Endodermal cell (in vitro differentiated cells): Measurements from ENCODE around the gene EIF3D. TPM values are rescaled to one million over a fixed set of nuclear protein-coding genes. Genes with fewer than 3 reads are reported as not detected.
A peak's percentile ranks its signal among the peaks of the same experiment; 100 is the strongest.

Source experiments
- DNase-seq: peaks from one replicate; pipeline ENCODE4 v3.0.0-alpha.2; 2017
- H3K27ac ChIP-seq: 2 replicates; pipeline ENCODE4 v1.5.1; 2013; ENCODE audit warnings: mild to moderate bottlenecking, low read depth, low read length, moderate library complexity
- H3K27me3 ChIP-seq: 2 replicates; pipeline ENCODE4 v1.6.1; 2013; ENCODE audit warnings: mild to moderate bottlenecking, low read length, moderate library complexity; ENCODE audit not compliant: insufficient read depth, control insufficient read depth, poor library complexity, severe bottlenecking
- H3K36me3 ChIP-seq: 2 replicates; pipeline ENCODE4 v1.7.0; 2013; ENCODE audit warnings: mild to moderate bottlenecking, low read length, moderate library complexity; ENCODE audit not compliant: control insufficient read depth, insufficient read depth
- H3K4me1 ChIP-seq: one replicate; pipeline ENCODE4 v1.7.0; 2013; ENCODE audit warnings: low read length; ENCODE audit not compliant: control insufficient read depth, insufficient read depth
- H3K4me3 ChIP-seq: 2 replicates; pipeline ENCODE4 v1.5.1; 2013; ENCODE audit warnings: mild to moderate bottlenecking, low read length, moderate library complexity
- H3K9ac ChIP-seq: 2 replicates; pipeline ENCODE4 v1.6.1; 2013; ENCODE audit warnings: mild to moderate bottlenecking, low read length, moderate library complexity; ENCODE audit not compliant: poor library complexity, severe bottlenecking; ENCODE audit errors: extremely low read depth
- H3K9me3 ChIP-seq: 2 replicates; pipeline ENCODE4 v1.6.1; 2013; ENCODE audit warnings: mild to moderate bottlenecking, low read length, moderate library complexity; ENCODE audit not compliant: control insufficient read depth
- H3K27ac Mint-ChIP-seq: 2 replicates; pipeline ENCODE4 v1.8.0; 2020; ENCODE audit warnings: mixed read lengths
- H3K27me3 Mint-ChIP-seq: 2 replicates; pipeline ENCODE4 v1.8.0; 2021; ENCODE audit warnings: mild to moderate bottlenecking, mixed read lengths; ENCODE audit not compliant: insufficient read depth
- H3K36me3 Mint-ChIP-seq: 2 replicates; pipeline ENCODE4 v1.8.0; 2020; ENCODE audit warnings: low read depth, mixed read lengths
- H3K4me1 Mint-ChIP-seq: 2 replicates; pipeline ENCODE4 v1.8.0; 2020; ENCODE audit warnings: mixed read lengths
- H3K4me3 Mint-ChIP-seq: 2 replicates; pipeline ENCODE4 v1.8.0; 2020; ENCODE audit warnings: mild to moderate bottlenecking, moderate library complexity, mixed read lengths
- H3K9me3 Mint-ChIP-seq: 2 replicates; pipeline ENCODE4 v1.8.0; 2020; ENCODE audit warnings: mild to moderate bottlenecking, mixed read lengths
- WGBS, 2 experiments: methylation state at CpG; one replicate each; pipeline versions ENCODE4 v1.1.5 to v1.1.7; 2013; ENCODE audit warnings: missing lambda C conversion rate in 2 of 2, mixed read lengths in 1 of 2; ENCODE audit not compliant: insufficient coverage in 1 of 2, insufficient read length in 1 of 2; 5-methylcytosine and 5-hydroxymethylcytosine counted together
- total RNA-seq, 2 donors: library from RNA; stranded (reverse); fragmentation: NEBNext Ultra II Directional in 1 of 2; extraction: Animal tissue kit (Norgen Biotek cat#: 25700) in 1 of 2; gene quantifications; 2 replicates in 1 of 2; 3 replicates in 1 of 2; pipeline ENCODE4 v1.2.1, GENCODE V29; 2021
- TF ChIP-seq, protein P1 (sequence below): fragments of 200-600 bp; sonication (generic); conservative IDR thresholded peaks from 2 replicates; pipeline ENCODE4 v1.5.0; 2021; ENCODE audit warnings: antibody characterized with exemption, mild to moderate bottlenecking

Gene EIF3D
- total RNA-seq, 2 donors from 2014 or later: 157 to 196 TPM

DNA sequence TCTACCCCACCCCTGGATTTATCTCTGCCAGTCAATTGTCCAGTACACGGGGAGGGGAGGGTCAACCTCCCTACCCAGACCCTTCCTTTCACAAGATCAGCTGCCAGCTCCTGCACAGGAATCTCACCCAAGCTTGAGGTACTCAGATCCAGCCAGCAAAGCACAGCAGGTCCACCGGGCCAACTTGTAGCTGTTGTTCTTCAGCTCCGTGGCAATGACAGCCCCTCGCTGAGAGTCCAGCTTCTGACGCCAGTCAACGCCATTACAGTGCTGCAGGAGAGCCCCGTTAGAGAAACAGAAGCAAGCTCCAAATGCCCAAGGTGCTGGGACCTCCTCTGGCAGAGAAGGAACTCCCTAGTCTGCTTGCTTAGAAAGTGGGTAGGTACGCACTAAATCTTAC, 16.6 kb downstream of the EIF3D start:
- TF ChIP-seq, protein P1, sequence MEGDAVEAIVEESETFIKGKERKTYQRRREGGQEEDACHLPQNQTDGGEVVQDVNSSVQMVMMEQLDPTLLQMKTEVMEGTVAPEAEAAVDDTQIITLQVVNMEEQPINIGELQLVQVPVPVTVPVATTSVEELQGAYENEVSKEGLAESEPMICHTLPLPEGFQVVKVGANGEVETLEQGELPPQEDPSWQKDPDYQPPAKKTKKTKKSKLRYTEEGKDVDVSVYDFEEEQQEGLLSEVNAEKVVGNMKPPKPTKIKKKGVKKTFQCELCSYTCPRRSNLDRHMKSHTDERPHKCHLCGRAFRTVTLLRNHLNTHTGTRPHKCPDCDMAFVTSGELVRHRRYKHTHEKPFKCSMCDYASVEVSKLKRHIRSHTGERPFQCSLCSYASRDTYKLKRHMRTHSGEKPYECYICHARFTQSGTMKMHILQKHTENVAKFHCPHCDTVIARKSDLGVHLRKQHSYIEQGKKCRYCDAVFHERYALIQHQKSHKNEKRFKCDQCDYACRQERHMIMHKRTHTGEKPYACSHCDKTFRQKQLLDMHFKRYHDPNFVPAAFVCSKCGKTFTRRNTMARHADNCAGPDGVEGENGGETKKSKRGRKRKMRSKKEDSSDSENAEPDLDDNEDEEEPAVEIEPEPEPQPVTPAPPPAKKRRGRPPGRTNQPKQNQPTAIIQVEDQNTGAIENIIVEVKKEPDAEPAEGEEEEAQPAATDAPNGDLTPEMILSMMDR: no peak
- Mint-ChIP-seq H3K4me1 (peaks cover 3% of the 10 kb centered on the region), H3K27ac (no peak overlapping the region), H3K4me3 (no peak overlapping the region), H3K27me3 (peaks cover 4% of the 10 kb centered on the region), H3K9me3 (peaks cover 2% of the 10 kb centered on the region), H3K36me3 (peaks cover 70% of the 10 kb centered on the region)
- WGBS, 2 experiments: 93 to 94% methylated on average over 3 to 8 of the region's 8 CpGs
- Histone ChIP-seq H3K9ac (no peak overlapping the region), H3K4me3 (no peak overlapping the region), H3K27ac (no peak overlapping the region), H3K9me3 (no peaks in the 10 kb centered on the region), H3K36me3 (peaks cover 67% of the 10 kb centered on the region), H3K27me3 (no peaks in the 10 kb centered on the region), H3K4me1 (peaks cover 2% of the 10 kb centered on the region)
- no peak for DNase-seq

DNA sequence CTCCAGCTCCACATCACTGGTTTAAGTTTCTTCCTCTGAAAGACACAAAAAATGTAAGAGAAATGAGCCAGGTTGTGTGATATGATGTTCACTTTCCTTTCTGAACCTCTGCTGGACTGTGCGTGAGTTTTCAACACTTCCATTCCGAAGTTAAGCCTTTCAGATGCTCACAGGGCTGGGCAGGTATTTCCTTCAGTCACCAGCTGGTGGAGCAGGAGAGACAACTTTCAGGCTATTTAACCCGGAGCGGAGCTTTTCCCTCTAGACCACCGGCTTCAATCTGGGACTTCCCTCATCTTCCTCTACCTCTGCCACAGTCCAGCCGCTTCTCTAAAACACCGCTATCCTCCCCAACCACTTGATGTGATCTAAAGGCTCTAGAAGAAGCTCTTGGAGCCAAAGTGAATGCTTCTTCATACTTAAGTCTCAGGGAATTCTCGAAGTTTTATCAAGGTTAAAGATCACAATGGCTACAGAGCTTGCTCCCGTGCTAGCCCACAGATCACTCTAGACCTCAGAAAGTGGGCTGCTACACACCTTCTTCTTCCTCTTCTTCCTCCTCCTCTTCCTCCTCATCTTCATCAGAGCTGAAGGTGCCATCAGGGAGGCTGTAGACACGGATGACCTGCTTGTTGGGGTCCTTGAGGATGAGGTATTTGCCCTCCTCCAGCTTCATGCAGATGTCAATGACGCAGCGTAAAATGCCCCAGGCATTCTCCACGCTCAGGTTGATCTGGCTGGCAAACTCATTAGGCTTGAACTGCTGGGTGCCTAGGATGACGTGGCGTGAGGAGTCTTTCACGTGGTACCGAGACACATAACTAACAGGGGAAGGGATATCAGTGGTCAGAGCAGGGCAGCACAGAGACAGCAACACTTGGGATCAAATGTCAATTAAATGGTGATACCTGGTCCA, 17.7 kb downstream of the EIF3D start:
- DNase-seq: peak; percentile 88
- Histone ChIP-seq H3K27ac (peak overlapping the region; percentile 33), H3K9me3 (no peaks in the 10 kb centered on the region), H3K4me1 (peaks cover 5% of the 10 kb centered on the region), H3K9ac (no peak overlapping the region), H3K36me3 (peaks cover 56% of the 10 kb centered on the region), H3K27me3 (no peaks in the 10 kb centered on the region), H3K4me3 (no peak overlapping the region)
- TF ChIP-seq, protein P1: peak; percentile 76
- Mint-ChIP-seq H3K36me3 (peaks cover 59% of the 10 kb centered on the region), H3K27me3 (peaks cover 4% of the 10 kb centered on the region), H3K4me1 (peaks cover 3% of the 10 kb centered on the region), H3K9me3 (peaks cover 4% of the 10 kb centered on the region), H3K4me3 (no peak overlapping the region), H3K27ac (peak overlapping the region; percentile 74)
- WGBS, 2 experiments: 88 to 97% methylated on average over 14 to 17 of the region's 17 CpGs

DNA sequence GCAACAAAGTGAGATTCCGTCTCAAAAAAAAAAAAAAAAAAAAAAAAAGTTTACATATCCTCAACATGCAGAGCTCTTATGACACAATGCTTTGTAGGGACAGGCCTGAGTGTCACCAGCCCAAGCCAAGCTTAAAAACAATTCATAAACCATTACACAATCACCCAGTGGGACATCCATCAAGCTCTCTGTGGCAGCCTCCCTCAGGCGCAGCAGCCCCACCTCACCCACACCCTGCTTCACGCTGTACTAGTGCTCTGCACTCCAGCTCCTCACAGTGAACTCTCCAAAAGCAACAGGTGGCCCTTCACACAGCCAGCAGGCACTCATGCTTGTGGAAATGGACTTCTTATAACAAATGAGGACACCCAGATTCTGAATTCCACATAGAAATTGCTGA, 18.6 kb downstream of the EIF3D start:
- H3K27ac Mint-ChIP-seq: no peak overlapping the region
- Histone ChIP-seq H3K9me3 (no peaks in the 10 kb centered on the region), H3K4me3 (no peak overlapping the region), H3K36me3 (peaks cover 48% of the 10 kb centered on the region), H3K4me1 (peaks cover 5% of the 10 kb centered on the region), H3K9ac (no peak overlapping the region), H3K27me3 (no peaks in the 10 kb centered on the region), H3K27ac (no peak overlapping the region)
- WGBS, 2 experiments: 91 to 100% methylated on average over 1 to 2 of the region's 3 CpGs
- DNase-seq: no peak
- TF ChIP-seq, protein P1: no peak
- H3K9me3 Mint-ChIP-seq: peaks cover 6% of the 10 kb centered on the region
- peaks cover 3% of the 10 kb centered on the region for H3K4me1 Mint-ChIP-seq
- H3K4me3 Mint-ChIP-seq: no peak overlapping the region
- H3K36me3 Mint-ChIP-seq: peaks cover 51% of the 10 kb centered on the region
- H3K27me3 Mint-ChIP-seq: peaks cover 6% of the 10 kb centered on the region
